Skeletal muscle tissue (tissue), 4 donors: Measurements from ENCODE around the gene TDRD7. TPM values are rescaled to one million over a fixed set of nuclear protein-coding genes. Genes with fewer than 3 reads are reported as not detected.

Experiments used
- H3K27ac ChIP-seq: one replicate; pipeline ENCODE4 v1.7.0; 2013; ENCODE audit warnings: mild to moderate bottlenecking, low read depth, low read length, inconsistent platforms
- H3K27me3 ChIP-seq, 3 donors: one replicate each; pipeline ENCODE4 v1.7.0; 2013; ENCODE audit warnings: low read length in 3 of 3; ENCODE audit not compliant: control insufficient read depth in 3 of 3, insufficient read depth in 3 of 3
- H3K36me3 ChIP-seq, 3 donors: one replicate each; pipeline ENCODE4 v1.7.0; 2013; ENCODE audit warnings: low read length in 3 of 3; ENCODE audit not compliant: control insufficient read depth in 3 of 3, insufficient read depth in 3 of 3
- H3K4me1 ChIP-seq, 3 donors: one replicate each; pipeline ENCODE4 v1.7.0; 2013; ENCODE audit warnings: low read length in 3 of 3, mild to moderate bottlenecking in 3 of 3; ENCODE audit not compliant: control insufficient read depth in 3 of 3, insufficient read depth in 3 of 3
- H3K4me3 ChIP-seq, 3 donors: one replicate each; pipeline ENCODE4 v1.7.0; 2013; ENCODE audit warnings: low read length in 3 of 3
- H3K9ac ChIP-seq, 3 donors: one replicate each; pipeline ENCODE4 v1.7.0; 2013; ENCODE audit warnings: low read length in 3 of 3, mild to moderate bottlenecking in 3 of 3, moderate library complexity in 2 of 3, low read depth in 1 of 3
- H3K9me3 ChIP-seq, 3 donors: one replicate each; pipeline ENCODE4 v1.7.0; 2013; ENCODE audit warnings: low read length in 3 of 3; ENCODE audit not compliant: control insufficient read depth in 3 of 3
- total RNA-seq: library from RNA; depleted of rRNA; stranded (reverse); fragments of >200 nt; gene quantifications from one replicate; pipeline ENCODE4 v1.2.3, GENCODE V29; 2014
- donor health status: Osteomylitis.

TDRD7 gene
- total RNA-seq, 1 donor from 2014 or later: 5.2 TPM

GRCh38 chr9:97387504-97387886 is 24.4 kb upstream of the TDRD7 start:
- Histone ChIP-seq H3K9ac (no peak overlapping the region), H3K36me3 (no peaks in the 10 kb centered on the region), H3K4me1 (peaks cover 0 to 6% (median 5%) of the 10 kb centered on the region in 3 donors), H3K27ac (no peak overlapping the region), H3K27me3 (peaks cover 18 to 29% (median 24%) of the 10 kb centered on the region in 3 donors), H3K9me3 (no peaks in the 10 kb centered on the region), H3K4me3 (no peak overlapping the region)

DNA sequence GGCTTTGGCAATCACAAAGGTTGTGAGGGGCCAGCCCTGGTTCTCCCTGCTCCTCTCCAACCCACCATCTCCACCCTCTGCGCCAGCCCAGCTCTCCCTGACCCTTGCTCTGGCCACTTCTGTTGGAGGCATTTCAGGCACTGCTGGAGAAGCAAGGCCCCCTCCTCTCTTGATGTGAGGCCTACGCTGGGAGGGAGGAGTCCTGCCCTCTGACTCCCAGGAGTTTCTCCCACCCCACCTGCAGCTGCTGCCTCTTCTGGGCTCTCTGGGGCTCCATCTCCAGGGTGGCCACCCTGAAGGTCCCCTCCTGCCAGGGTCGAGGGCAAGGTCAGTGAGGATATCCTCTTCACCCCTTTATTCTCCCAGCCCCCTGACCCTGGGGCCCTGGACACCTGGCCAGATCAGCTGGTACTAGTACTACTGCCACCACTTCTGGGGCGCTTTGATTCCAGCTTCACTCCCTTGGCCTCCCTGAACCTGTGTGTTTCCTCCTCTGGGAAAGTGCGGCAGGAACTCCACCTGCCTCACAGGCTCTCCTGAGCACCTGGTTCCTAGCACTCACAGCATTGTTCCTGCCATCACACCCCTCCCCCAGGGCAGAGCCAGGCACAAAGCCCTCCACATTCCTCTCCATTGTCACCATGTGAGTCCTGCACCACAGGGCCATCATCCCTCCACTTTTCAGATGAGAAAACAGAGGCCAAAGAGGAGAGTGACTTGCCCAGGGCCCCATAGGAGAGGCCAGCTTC is 23.8 kb upstream of the TDRD7 start:
- no peaks in the 10 kb centered on the region for H3K9me3 ChIP-seq
- H3K27ac ChIP-seq: no peak overlapping the region
- H3K36me3 ChIP-seq: no peaks in the 10 kb centered on the region
- H3K27me3 ChIP-seq: peaks cover 18 to 29% (median 24%) of the 10 kb centered on the region in 3 donors
- H3K9ac ChIP-seq: no peak overlapping the region
- no peak overlapping the region for H3K4me3 ChIP-seq
- peaks cover 0 to 6% (median 5%) of the 10 kb centered on the region in 3 donors for H3K4me1 ChIP-seq

GRCh38 chr9:97388721-97389238 is 23.1 kb upstream of the TDRD7 start:
- Histone ChIP-seq H3K9me3 (no peaks in the 10 kb centered on the region), H3K4me1 (peaks cover 0 to 6% (median 5%) of the 10 kb centered on the region in 3 donors), H3K4me3 (no peak overlapping the region), H3K9ac (no peak overlapping the region), H3K27me3 (peaks cover 18 to 29% (median 24%) of the 10 kb centered on the region in 3 donors), H3K36me3 (no peaks in the 10 kb centered on the region), H3K27ac (no peak overlapping the region)

DNA sequence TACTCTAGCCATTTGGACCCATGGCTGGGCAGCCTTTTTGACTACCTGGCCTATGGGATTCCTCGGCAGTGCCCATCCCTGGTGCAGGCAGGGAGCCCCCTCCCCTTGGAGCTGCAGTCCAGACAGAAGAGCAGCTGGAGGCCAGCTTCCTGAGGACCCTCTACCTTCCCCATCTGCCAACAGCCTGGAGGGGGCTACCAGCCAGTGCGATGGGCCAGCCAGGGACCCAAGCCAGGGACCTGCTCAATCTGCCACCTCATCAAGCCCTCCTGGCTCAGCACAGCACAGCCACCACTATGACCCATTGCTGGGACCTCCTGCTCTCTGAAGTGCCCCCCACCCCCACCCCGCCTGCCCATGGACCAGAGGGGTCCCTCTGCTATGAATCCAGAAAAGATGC is 22.6 kb upstream of the TDRD7 start:
- H3K4me1 ChIP-seq: peaks cover 0 to 6% (median 5%) of the 10 kb centered on the region in 3 donors
- no peaks in the 10 kb centered on the region for H3K9me3 ChIP-seq
- peaks cover 18 to 29% (median 24%) of the 10 kb centered on the region in 3 donors for H3K27me3 ChIP-seq
- H3K4me3 ChIP-seq: no peak overlapping the region
- no peak overlapping the region for H3K9ac ChIP-seq
- no peaks in the 10 kb centered on the region for H3K36me3 ChIP-seq
- H3K27ac ChIP-seq: no peak overlapping the region

- H3K36me3 ChIP-seq: no peaks in the 10 kb centered on the region
- no peak overlapping the region for H3K9ac ChIP-seq
- no peaks in the 10 kb centered on the region for H3K9me3 ChIP-seq
- H3K27ac ChIP-seq: no peak overlapping the region
- H3K4me1 ChIP-seq: peaks cover 0 to 6% (median 5%) of the 10 kb centered on the region in 3 donors
- H3K27me3 ChIP-seq: peaks cover 15 to 26% (median 22%) of the 10 kb centered on the region in 3 donors
- no peak overlapping the region for H3K4me3 ChIP-seq
Measured at GRCh38 chr9:97390791-97391406, 21.0 kb upstream of the TDRD7 start.

DNA sequence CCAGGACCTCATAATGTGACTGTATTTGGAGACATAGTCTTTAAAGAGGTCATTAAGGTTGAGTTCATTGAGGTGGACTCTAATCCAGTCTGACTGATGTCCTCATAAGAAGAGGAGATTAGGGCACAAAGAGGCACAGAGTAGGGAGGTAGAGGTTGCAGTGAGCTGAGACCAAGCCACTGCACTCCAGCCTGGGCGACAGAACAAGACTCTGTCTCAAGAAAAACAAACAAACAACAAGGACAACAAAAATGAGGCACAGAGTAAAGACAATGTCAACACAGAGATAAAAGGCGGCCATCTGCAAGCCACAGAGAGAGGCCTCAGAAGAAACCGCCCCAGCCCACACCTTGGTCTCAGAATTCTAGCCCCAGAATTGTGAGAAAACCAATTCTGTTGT is 17.0 kb upstream of the TDRD7 start:
- H3K9ac ChIP-seq: no peak overlapping the region
- no peaks in the 10 kb centered on the region for H3K4me1 ChIP-seq
- no peak overlapping the region for H3K4me3 ChIP-seq
- H3K27ac ChIP-seq: no peak overlapping the region
- peaks cover 0 to 5% (median 2%) of the 10 kb centered on the region in 3 donors for H3K27me3 ChIP-seq
- no peaks in the 10 kb centered on the region for H3K36me3 ChIP-seq
- no peaks in the 10 kb centered on the region for H3K9me3 ChIP-seq

DNA sequence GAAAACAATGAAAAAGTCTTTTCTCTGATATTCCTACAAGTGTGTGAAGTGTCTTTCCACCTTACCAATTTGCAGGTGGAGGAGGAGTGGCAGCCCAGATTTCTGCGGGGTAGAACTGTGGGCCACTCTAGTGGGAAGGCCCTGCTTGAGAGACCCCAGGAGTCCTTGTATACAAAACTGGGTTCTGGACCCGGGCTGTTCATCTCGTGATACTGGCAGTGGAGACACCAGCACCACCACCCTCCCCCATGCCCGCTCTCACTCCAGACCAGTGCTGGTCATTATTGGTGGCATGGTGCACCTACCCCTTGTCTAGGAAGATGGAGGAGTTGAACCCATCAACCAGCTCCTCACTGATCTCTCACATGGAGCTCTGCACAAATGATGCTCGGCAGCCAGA is 16.2 kb upstream of the TDRD7 start:
- no peaks in the 10 kb centered on the region for H3K9me3 ChIP-seq
- H3K9ac ChIP-seq: no peak overlapping the region
- no peaks in the 10 kb centered on the region for H3K4me1 ChIP-seq
- no peak overlapping the region for H3K27ac ChIP-seq
- no peaks in the 10 kb centered on the region for H3K36me3 ChIP-seq
- H3K4me3 ChIP-seq: no peak overlapping the region
- peaks cover 0 to 5% (median 5%) of the 10 kb centered on the region in 3 donors for H3K27me3 ChIP-seq

- Histone ChIP-seq H3K27me3 (peaks cover 0 to 5% (median 4%) of the 10 kb centered on the region in 3 donors), H3K36me3 (no peaks in the 10 kb centered on the region), H3K9me3 (no peaks in the 10 kb centered on the region), H3K27ac (no peak overlapping the region), H3K4me3 (no peak overlapping the region), H3K9ac (no peak overlapping the region), H3K4me1 (no peaks in the 10 kb centered on the region)
Measured at GRCh38 chr9:97396256-97396655, 15.6 kb upstream of the TDRD7 start.

DNA sequence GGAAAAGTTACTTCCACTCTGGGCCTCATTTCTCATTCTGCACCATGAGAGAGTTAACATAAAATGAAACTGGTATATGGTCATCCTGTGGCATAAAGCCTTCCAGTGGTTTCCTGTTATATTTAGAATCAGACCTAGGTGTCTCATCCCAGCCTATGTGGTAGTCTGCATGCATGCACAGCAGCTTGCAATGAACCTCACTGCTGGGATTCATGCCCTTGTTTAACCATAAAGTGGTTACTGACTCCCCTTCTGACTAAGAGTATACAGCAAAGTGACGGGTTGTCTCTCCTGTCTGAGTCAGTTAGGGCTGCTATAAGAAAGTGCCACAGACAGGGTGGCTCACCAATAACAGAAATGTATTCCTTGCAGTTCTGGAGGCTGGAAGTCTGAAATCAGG is 14.7 kb upstream of the TDRD7 start:
- H3K36me3 ChIP-seq: no peaks in the 10 kb centered on the region
- no peak overlapping the region for H3K9ac ChIP-seq
- no peak overlapping the region for H3K27ac ChIP-seq
- no peaks in the 10 kb centered on the region for H3K4me1 ChIP-seq
- no peaks in the 10 kb centered on the region for H3K9me3 ChIP-seq
- no peak overlapping the region for H3K4me3 ChIP-seq
- H3K27me3 ChIP-seq: peaks cover 0 to 5% (median 0%) of the 10 kb centered on the region in 3 donors
